Neural progenitor cell (in vitro differentiated cells): ENCODE measurements around the gene MORN1.
A peak's percentile ranks its signal among the peaks of the same experiment; 100 is the strongest.

Experiments used
- EZH2 ChIP-seq: fragments of 200-600 bp; sonication (generic); IDR thresholded peaks from 2 replicates; pipeline ENCODE4 v1.6.1; 2017; ENCODE audit warnings: antibody characterized with exemption, mild to moderate bottlenecking, moderate library complexity
- EZH2phosphoT487 ChIP-seq: fragments of 200-600 bp; sonication (generic); IDR thresholded peaks from 2 replicates; pipeline ENCODE4 v1.6.1; 2017; ENCODE audit warnings: antibody characterized with exemption
- TF ChIP-seq, protein P1 (sequence below): fragments of 200-600 bp; sonication (generic); IDR thresholded peaks from 2 replicates; pipeline ENCODE4 v1.5.1; 2017; ENCODE audit warnings: antibody characterized with exemption, mild to moderate bottlenecking

DNA sequence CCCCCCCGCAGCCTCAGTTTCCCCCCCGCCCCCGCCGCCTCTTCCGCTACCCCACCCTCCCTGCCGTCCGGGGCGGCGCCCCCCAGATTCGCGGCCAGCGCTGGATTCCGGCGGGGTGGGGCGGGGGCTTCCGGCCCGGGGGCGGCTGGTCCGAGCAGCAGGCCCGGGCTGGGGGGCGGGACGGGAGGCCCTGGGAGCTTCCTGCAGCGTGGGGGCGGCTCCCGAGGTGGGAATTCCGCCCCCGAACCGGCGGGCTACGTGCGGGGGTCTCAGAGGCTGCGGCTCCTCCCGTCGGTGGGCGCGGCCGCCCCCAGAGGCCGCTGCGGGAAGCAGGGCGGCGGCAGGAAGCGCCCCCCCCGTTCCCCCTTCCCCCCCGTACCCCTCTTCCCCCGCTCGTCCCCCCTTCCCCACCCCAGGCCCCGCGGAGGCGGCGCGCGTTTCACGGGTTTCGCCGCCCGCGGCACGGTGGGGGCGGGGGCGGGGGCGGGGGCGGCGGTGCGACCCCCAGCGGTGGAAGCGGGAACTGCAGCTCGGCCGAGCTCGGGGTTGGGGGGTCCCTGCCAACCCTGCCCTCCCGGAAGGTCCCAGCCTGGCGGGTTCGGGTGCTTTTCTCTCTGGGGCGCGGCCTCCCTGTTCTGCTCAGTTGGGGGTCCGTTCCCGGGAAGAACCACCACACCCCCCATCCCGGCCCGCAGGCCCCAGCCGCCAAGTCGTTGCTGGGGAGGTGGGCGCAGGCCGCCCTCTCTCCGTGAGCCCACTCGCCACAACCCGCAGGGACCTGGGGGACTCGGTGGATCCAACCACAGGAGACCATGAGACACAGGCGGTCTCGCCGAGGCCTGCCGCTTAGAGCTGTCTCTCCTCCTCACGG is 76.3 kb downstream of the MORN1 start:
- TF ChIP-seq, protein P1, sequence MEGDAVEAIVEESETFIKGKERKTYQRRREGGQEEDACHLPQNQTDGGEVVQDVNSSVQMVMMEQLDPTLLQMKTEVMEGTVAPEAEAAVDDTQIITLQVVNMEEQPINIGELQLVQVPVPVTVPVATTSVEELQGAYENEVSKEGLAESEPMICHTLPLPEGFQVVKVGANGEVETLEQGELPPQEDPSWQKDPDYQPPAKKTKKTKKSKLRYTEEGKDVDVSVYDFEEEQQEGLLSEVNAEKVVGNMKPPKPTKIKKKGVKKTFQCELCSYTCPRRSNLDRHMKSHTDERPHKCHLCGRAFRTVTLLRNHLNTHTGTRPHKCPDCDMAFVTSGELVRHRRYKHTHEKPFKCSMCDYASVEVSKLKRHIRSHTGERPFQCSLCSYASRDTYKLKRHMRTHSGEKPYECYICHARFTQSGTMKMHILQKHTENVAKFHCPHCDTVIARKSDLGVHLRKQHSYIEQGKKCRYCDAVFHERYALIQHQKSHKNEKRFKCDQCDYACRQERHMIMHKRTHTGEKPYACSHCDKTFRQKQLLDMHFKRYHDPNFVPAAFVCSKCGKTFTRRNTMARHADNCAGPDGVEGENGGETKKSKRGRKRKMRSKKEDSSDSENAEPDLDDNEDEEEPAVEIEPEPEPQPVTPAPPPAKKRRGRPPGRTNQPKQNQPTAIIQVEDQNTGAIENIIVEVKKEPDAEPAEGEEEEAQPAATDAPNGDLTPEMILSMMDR: peak; percentile 87
- TF ChIP-seq EZH2phosphoT487 (no peak), EZH2 (no peak)
